ENCODE data around the gene TMEM11. TPM values are rescaled to one million over a fixed set of nuclear protein-coding genes. Genes with fewer than 3 reads are reported as not detected.
A peak's percentile ranks its signal among the peaks of the same experiment; 100 is the strongest.

Gene TMEM11
- total RNA-seq, 1 experiment from 2014 or later = 33.5 TPM

DNA sequence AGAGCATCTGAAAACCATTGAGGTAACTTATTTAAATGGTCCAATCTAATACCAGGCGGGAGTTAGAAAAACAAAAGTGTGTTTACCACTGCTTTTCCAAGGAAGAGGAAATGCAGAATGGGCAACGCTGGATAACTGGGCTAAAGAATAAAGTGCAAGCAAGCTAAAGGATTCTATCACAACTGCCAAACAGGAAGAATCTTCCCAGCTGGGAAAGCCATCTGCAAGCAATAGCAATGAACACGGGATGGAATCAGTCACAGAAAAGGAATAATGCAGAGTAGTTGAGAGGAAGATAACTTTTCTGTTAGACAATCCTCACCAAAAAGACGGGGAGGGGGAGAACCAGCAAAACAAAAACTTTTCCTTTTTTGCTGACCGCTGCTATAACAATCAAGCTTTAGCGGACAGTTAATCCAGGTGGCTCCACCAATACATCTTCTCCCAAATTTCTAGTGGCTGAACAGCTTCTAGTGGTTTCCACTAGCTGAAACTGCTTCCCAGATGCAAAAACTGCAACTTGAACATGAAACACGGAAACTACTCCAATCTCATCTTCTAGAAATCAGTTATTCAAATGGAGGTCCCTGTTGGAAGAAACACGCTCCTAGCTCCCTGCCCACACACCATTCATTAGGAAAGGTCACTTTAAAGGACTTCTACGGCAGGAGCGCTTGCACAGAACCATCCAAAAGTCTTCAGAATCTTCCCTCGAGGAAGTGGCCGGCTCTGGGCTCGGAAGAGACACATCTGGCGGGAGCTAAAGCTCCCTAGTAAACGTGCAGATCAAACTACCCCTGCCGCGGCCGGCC is 929 bp downstream of the TMEM11 start:
- CTCF ChIA-PET = interaction anchor here (0.5 to 3.0 kb wide), 13 partner anchors 22 to 205 kb away, joined by 3 to 15 read pairs (median 3); no protein-coding TSS in a partner anchor
- intact Hi-C loops (cut with micrococcal nuclease) = loop anchor here (5.0 kb wide), 2 partner anchors 74 to 171 kb away; partner anchors contain the start of gene USP22
- DNase-seq (ENCODE audit: unreplicated experiment) = no peak
- peaks cover 34% of the 10 kb centered on the region for H3K4me1 Mint-ChIP-seq (ENCODE audit: insufficient read depth, unreplicated experiment)
- BruUV-seq (replicated peaks) = TSS peak; percentile 48
- peaks cover 11% of the 10 kb centered on the region for H3K36me3 Mint-ChIP-seq (ENCODE audit: insufficient read depth, unreplicated experiment)
- H3K27me3 Mint-ChIP-seq (ENCODE audit: insufficient read depth, unreplicated experiment) = no peaks in the 10 kb centered on the region
- POLR2A ChIA-PET = interaction anchor here (0.6 to 5.5 kb wide), 24 partner anchors 9 to 182 kb away, joined by 3 to 47 read pairs (median 5); partner anchors contain the start of genes DHRS7B, NATD1 and USP22
- TF ChIP-seq, protein P1, sequence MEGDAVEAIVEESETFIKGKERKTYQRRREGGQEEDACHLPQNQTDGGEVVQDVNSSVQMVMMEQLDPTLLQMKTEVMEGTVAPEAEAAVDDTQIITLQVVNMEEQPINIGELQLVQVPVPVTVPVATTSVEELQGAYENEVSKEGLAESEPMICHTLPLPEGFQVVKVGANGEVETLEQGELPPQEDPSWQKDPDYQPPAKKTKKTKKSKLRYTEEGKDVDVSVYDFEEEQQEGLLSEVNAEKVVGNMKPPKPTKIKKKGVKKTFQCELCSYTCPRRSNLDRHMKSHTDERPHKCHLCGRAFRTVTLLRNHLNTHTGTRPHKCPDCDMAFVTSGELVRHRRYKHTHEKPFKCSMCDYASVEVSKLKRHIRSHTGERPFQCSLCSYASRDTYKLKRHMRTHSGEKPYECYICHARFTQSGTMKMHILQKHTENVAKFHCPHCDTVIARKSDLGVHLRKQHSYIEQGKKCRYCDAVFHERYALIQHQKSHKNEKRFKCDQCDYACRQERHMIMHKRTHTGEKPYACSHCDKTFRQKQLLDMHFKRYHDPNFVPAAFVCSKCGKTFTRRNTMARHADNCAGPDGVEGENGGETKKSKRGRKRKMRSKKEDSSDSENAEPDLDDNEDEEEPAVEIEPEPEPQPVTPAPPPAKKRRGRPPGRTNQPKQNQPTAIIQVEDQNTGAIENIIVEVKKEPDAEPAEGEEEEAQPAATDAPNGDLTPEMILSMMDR (IDR thresholded peaks at IDR 0.05; ENCODE audit: unreplicated experiment) = no peak
- peak overlapping the region; percentile 88 for H3K4me3 Mint-ChIP-seq (ENCODE audit: unreplicated experiment)
- H3K27ac Mint-ChIP-seq (ENCODE audit: low read depth, unreplicated experiment) = peak overlapping the region; percentile 96
- H3K9me3 Mint-ChIP-seq (ENCODE audit: unreplicated experiment) = no peaks in the 10 kb centered on the region

GRCh38 chr17:21211825-21212479 is 2.0 kb downstream of the TMEM11 start:
- TF ChIP-seq, protein P1 (IDR thresholded peaks at IDR 0.05; ENCODE audit: unreplicated experiment) = no peak
- intact Hi-C loops (cut with micrococcal nuclease) = loop anchor here (5.0 kb wide), 2 partner anchors 75 to 170 kb away; partner anchors contain the start of gene USP22
- H3K4me1 Mint-ChIP-seq (ENCODE audit: insufficient read depth, unreplicated experiment) = peaks cover 34% of the 10 kb centered on the region
- no peak overlapping the region for H3K27ac Mint-ChIP-seq (ENCODE audit: low read depth, unreplicated experiment)
- BruUV-seq (replicated peaks) = no TSS peak
- peaks cover 19% of the 10 kb centered on the region for H3K36me3 Mint-ChIP-seq (ENCODE audit: insufficient read depth, unreplicated experiment)
- no peaks in the 10 kb centered on the region for H3K9me3 Mint-ChIP-seq (ENCODE audit: unreplicated experiment)
- H3K4me3 Mint-ChIP-seq (ENCODE audit: unreplicated experiment) = peak overlapping the region; percentile 88
- no peaks in the 10 kb centered on the region for H3K27me3 Mint-ChIP-seq (ENCODE audit: insufficient read depth, unreplicated experiment)
- CTCF ChIA-PET = interaction anchor here (0.5 to 3.0 kb wide), 13 partner anchors 10 to 302 kb away, joined by 3 to 15 read pairs (median 3); no protein-coding TSS in a partner anchor
- POLR2A ChIA-PET = interaction anchor here (0.7 to 5.5 kb wide), 6 partner anchors 17 to 169 kb away, joined by 4 to 47 read pairs (median 27); partner anchors contain the start of genes DHRS7B, NATD1 and USP22
- no peak for DNase-seq (ENCODE audit: unreplicated experiment)

DNA sequence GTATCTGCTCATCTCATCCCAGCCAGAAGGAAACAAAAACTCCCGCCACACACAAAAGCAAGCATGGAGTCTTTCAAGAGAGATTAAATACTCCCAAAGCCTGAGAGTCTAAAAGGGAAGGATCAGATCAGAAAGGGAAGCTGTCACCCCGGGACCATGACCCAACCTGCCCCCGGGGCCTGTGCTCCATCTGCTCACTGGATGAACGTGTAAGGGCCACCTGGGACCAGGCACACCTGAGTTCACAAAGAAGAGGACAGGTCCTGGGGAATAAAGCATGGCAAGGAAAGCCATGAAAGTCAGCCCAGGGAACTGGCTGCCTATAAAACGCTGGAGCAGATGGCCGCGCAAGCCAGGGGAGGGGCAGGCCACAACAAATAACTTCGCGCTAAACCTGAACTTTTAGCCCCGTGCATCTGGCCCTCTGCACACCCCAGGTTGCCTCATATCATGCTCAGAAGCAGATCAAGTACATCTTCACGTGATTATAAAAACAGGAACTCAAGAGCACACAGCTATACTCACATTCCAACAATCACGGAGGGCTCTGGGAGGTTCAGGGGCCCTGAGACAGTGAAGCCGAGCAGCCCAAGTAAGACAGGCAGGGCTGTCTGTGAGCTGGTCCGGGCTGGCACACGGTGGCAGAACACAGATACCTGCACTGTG is 3.4 kb downstream of the TMEM11 start:
- Mint-ChIP-seq H3K27me3 (ENCODE audit: insufficient read depth, unreplicated experiment) (no peaks in the 10 kb centered on the region), H3K27ac (ENCODE audit: low read depth, unreplicated experiment) (no peak overlapping the region), H3K4me1 (ENCODE audit: insufficient read depth, unreplicated experiment) (peaks cover 26% of the 10 kb centered on the region), H3K4me3 (ENCODE audit: unreplicated experiment) (no peak overlapping the region), H3K9me3 (ENCODE audit: unreplicated experiment) (no peaks in the 10 kb centered on the region), H3K36me3 (ENCODE audit: insufficient read depth, unreplicated experiment) (peaks cover 28% of the 10 kb centered on the region)
- DNase-seq (ENCODE audit: unreplicated experiment) = no peak
- ChIA-PET POLR2A (interaction anchor here (0.8 to 0.9 kb wide), 2 partner anchors 13 to 167 kb away, joined by 3 to 6 read pairs; partner anchors contain the start of gene USP22), CTCF (interaction anchor here (0.7 to 0.9 kb wide), 2 partner anchors 32 to 70 kb away, joined by 3 read pairs; no protein-coding TSS in a partner anchor)
- TF ChIP-seq, protein P1 (IDR thresholded peaks at IDR 0.05; ENCODE audit: unreplicated experiment) = no peak
- intact Hi-C loops (cut with micrococcal nuclease) = loop anchor here (5.0 kb wide), 2 partner anchors 77 to 168 kb away; partner anchors contain the start of gene USP22
- BruUV-seq (replicated peaks) = no TSS peak

Measured in MCF 10A (cell line).